NCI-H510A (cell line): ENCODE measurements around the gene MOGAT3.

ENCODE experiments used
- DNase-seq: peaks from one replicate; lab custom pipeline; 2025; lab: John Stamatoyannopoulos, UW

Gene MOGAT3

GRCh38 chr7:101160910-101161309, 39.9 kb downstream of the MOGAT3 start:
- no peak for DNase-seq

DNA sequence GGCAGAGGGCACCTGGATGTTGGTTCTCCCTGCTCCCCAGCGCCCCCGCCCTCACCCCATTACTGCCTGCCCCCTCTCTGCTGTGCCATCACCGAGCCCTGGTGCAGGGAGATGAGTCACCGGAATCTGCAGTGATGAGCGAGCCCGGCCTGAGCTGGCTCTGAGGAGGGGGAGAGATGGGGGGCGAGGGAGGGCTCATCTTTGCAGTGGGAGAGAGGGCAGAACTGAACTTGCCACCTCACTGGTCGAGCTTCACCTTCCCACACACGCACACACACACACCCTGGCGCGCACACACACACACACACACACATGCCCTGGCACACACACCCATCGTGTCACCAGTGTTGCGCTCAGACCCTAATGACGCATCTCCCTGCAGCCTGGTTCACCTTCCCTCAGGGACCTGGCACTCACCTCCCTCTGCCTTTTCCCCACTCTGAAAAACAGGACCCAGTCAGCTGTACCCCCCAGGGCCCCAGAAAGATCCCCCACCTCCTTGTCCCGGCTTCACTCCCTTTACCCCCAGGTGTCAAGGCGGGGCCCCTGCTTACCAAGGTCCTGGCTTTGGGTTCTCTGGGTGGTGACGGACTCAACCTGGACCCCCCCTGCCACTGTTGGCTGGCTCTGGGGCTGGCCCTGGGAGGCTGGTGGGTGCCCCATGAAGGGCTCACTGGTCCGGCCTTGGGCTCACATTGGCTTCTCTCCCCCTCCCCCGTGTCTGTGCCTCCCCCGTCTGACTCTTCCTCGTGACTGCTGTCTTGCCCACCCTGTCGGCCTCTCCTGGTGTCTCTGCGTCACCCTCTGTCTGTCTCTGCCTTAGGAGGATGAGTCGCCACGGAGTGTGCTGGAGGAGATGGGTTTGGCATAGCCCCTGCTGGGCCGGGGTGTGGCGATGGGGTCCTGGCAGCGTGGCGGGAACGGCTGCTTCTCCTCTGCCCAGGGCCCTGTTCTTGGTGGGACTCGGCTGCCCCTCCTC, 40.9 kb downstream of the MOGAT3 start:
- DNase-seq: no peak

DNA sequence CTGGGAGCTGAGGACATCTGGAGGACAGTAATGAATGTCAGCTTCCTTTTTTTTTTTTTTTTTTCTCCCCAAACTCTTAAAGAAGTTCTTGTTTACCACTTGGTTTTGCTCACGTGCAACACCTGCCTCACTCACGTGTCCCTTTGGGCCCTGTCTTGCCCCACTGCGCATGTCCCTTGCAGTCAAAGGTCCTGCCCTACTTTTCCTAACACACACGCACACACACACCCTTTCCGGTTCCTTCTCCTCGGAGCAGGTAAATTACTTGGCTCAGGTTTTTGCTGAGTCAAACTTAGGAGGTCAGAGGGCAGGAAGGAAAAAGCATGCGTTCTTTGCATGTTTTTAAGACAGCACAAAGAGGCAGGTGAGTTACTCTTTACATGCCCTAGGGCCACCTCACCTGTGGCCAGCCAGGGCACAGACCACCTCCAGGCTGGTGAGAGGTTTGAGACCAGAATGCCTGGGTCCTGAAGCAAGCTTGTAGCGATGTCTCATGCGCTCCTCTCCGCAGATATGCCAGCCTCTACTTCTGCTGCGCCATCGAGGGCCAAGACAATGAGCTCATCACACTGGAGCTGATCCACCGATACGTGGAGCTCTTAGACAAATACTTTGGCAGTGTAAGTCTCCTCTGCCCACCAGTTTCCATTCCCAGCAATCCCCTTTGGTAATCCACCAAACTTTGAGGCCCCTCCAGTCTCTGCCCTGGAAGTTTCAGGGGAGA, 43.8 kb downstream of the MOGAT3 start:
- DNase-seq: no peak

- DNase-seq: no peak
Observed at GRCh38 chr7:101156277-101156676, 44.6 kb downstream of the MOGAT3 start.

GRCh38 chr7:101155303-101155702, 45.5 kb downstream of the MOGAT3 start:
- DNase-seq: no peak

DNA sequence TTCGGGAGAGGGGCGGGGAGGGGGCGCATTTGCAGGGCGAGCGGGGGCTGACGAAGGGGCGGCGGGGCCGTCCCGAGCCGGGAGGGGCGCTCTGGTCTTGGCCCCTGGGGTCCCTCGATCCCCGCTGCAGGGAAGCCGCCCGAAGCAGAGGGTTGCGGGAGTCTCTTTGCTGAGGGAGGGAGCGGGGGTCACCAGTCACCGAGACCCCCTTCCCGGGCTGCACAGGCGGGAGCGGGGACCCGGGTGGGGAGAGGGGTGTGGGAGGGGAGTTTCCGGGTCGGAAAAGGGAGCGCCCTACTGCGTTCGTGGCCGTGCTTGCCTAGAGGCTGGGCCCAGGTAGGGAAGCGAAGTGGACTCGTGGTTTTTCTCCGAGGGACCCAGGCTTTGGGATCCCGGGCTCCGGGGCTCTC, 46.1 kb downstream of the MOGAT3 start:
- DNase-seq: no peak

- peak; percentile 81 for DNase-seq
Observed at GRCh38 chr7:101153969-101154692, 46.7 kb downstream of the MOGAT3 start, which contains the start of gene AP1S1. TSS of gene AP1S1 (plus strand) at chr7:101154476. CDS start at chr7:101154515, 39 bp downstream.

DNA sequence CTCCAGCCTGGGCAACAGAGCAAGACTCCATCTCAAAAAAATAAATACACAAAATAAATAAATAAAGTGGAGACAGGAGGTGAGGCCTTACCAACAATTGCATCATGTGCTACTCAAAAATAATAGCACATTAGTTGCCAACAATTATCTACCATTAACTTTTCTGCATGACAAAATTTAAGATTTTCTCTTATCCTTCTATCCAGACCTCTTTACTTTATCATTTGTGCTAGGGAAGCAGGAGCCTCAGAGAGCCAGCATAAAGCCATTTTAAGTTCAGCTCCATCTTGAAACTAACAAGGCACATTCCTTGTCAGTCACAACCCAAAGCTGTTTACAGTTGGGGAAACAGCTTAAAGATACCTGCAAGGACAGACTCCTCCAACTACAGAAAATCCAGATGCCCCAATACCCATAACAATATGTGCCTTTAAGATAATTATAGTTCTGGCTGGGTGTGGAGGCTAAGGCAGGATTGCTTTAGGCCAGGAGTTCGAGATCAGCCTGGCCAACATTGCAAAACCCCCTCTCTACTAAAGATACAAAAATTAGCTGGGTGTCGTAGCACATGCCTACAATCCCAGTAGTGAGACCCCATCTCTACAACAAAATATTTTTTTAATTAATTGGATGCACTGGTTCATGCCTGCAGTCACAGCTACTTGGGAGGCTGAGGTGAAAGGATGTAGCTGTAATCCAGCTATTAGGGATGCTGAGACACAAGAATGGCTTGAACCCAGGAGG, 48.8 kb downstream of the MOGAT3 start:
- no peak for DNase-seq
